ENCODE results near the gene UPP2.

- no peak for TF ChIP-seq POLR2AphosphoS5 (IDR thresholded peaks at IDR 0.05; ENCODE audit: low read depth, low read length)
- TF ChIP-seq, protein P1, sequence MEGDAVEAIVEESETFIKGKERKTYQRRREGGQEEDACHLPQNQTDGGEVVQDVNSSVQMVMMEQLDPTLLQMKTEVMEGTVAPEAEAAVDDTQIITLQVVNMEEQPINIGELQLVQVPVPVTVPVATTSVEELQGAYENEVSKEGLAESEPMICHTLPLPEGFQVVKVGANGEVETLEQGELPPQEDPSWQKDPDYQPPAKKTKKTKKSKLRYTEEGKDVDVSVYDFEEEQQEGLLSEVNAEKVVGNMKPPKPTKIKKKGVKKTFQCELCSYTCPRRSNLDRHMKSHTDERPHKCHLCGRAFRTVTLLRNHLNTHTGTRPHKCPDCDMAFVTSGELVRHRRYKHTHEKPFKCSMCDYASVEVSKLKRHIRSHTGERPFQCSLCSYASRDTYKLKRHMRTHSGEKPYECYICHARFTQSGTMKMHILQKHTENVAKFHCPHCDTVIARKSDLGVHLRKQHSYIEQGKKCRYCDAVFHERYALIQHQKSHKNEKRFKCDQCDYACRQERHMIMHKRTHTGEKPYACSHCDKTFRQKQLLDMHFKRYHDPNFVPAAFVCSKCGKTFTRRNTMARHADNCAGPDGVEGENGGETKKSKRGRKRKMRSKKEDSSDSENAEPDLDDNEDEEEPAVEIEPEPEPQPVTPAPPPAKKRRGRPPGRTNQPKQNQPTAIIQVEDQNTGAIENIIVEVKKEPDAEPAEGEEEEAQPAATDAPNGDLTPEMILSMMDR (IDR thresholded peaks at IDR 0.05) = no peak
- no peak for TF ChIP-seq SIN3A (IDR thresholded peaks at IDR 0.05; ENCODE audit: borderline replicate concordance, insufficient read depth, low read depth, low read length)
- no peak for TF ChIP-seq REST (IDR thresholded peaks at IDR 0.05; ENCODE audit: insufficient read depth in 1 of 2, low read depth in 2 of 2, low read length in 1 of 2)
Measured at GRCh38 chr2:158120664-158121641, 19.3 kb downstream of the UPP2 start.
